Stimulated activated CD8-positive, alpha-beta memory T cell treated with anti-CD3 and anti-CD28 coated beads, Interleukin-15, amount 100 ng/mL, for 4 hours (primary cell): ENCODE results near the gene CCDC34.

Experiments
- DNase-seq, 2 donors: peaks; one replicate each; pipeline ENCODE4 v3.0.0-alpha.2; 2020; ENCODE audit warnings: low read depth in 2 of 2

CCDC34 gene

GRCh38 chr11:27362749-27363575, at the start of gene CCDC34:
Gene CCDC34, minus strand, starts transcription at chr11:27363215. Its CDS starts 21 bp downstream, at chr11:27363194.
- DNase-seq = peak; percentile 59 to 74

- DNase-seq = no peak
These were observed 49.2 kb upstream of the CCDC34 start for GRCh38 chr11:27412192-27412691.

GRCh38 chr11:27411328-27411727, 48.3 kb upstream of the CCDC34 start:
- no peak for DNase-seq

GRCh38 chr11:27410272-27410671, 47.3 kb upstream of the CCDC34 start:
- no peak for DNase-seq

GRCh38 chr11:27409742-27410141, 46.7 kb upstream of the CCDC34 start:
- no peak for DNase-seq

- DNase-seq = no peak
These were observed 46.0 kb upstream of the CCDC34 start for GRCh38 chr11:27409049-27409448.

- no peak for DNase-seq
These were observed 45.3 kb upstream of the CCDC34 start for GRCh38 chr11:27408246-27408800.

GRCh38 chr11:27406498-27407354, 43.7 kb upstream of the CCDC34 start:
- DNase-seq = no peak

GRCh38 chr11:27405134-27405533, 42.1 kb upstream of the CCDC34 start:
- no peak for DNase-seq

GRCh38 chr11:27404427-27404826, 41.4 kb upstream of the CCDC34 start:
- DNase-seq = no peak

- DNase-seq = no peak
These were observed 40.2 kb upstream of the CCDC34 start for GRCh38 chr11:27403195-27403594.

- DNase-seq = no peak
These were observed 39.4 kb upstream of the CCDC34 start for GRCh38 chr11:27402450-27402849.

GRCh38 chr11:27401833-27402316, 38.9 kb upstream of the CCDC34 start:
- no peak for DNase-seq

- DNase-seq = no peak
These were observed 38.3 kb upstream of the CCDC34 start for GRCh38 chr11:27401280-27401832.

- DNase-seq = no peak
These were observed 35.4 kb upstream of the CCDC34 start for GRCh38 chr11:27398400-27398770.

GRCh38 chr11:27397624-27398399, 34.8 kb upstream of the CCDC34 start:
- no peak for DNase-seq

GRCh38 chr11:27396259-27396839, 33.3 kb upstream of the CCDC34 start:
- no peak for DNase-seq

- DNase-seq = no peak
These were observed 32.7 kb upstream of the CCDC34 start for GRCh38 chr11:27395556-27396258.

- no peak for DNase-seq
These were observed 31.8 kb upstream of the CCDC34 start for GRCh38 chr11:27394781-27395228.
